GM19397 (cell line): ENCODE measurements around the gene USP9X.
"Not testable (repeated sequence)": the region's sequence is repeated elsewhere in the genome, so short reads cannot be mapped to it uniquely, and the experiment has no call there.

Experiments used
- ATAC-seq: cut with Tn5 transposase; IDR thresholded peaks from one replicate; pipeline ENCODE4 v1.9.1; 2021; ENCODE audit warnings: mild to moderate bottlenecking, moderate library complexity; ENCODE audit not compliant: unreplicated experiment

The USP9X gene

GRCh38 chrX:41084044-41084892, 977 bp upstream of the USP9X start:
- peak; percentile 62 for ATAC-seq

GRCh38 chrX:41085512-41085877, 250 bp downstream of the USP9X start:
- ATAC-seq, result peak; percentile 21

GRCh38 chrX:41085878-41086626, 807 bp downstream of the USP9X start:
- ATAC-seq, result no peak

- no peak for ATAC-seq
These were observed 1.3 kb downstream of the USP9X start for GRCh38 chrX:41086627-41086932.

- ATAC-seq, result no peak
These were observed 2.0 kb downstream of the USP9X start for GRCh38 chrX:41087201-41087600.

GRCh38 chrX:41090568-41091238, 5.5 kb downstream of the USP9X start:
- ATAC-seq, result no peak

GRCh38 chrX:41092776-41093175, 7.5 kb downstream of the USP9X start:
- ATAC-seq, result no peak

GRCh38 chrX:41095174-41095573, 9.9 kb downstream of the USP9X start:
- no peak for ATAC-seq

- no peak for ATAC-seq
These were observed 10.7 kb downstream of the USP9X start for GRCh38 chrX:41095908-41096307.

GRCh38 chrX:41096339-41096955, 11.2 kb downstream of the USP9X start:
- ATAC-seq, result no peak

GRCh38 chrX:41097326-41097725, 12.1 kb downstream of the USP9X start:
- no peak for ATAC-seq

- no peak for ATAC-seq
These were observed 15.0 kb downstream of the USP9X start for GRCh38 chrX:41100200-41100599.

- ATAC-seq, result no peak
These were observed 15.6 kb downstream of the USP9X start for GRCh38 chrX:41100819-41101218.

GRCh38 chrX:41105005-41105404, 19.8 kb downstream of the USP9X start:
- ATAC-seq, result no peak

- not testable (repeated sequence) for ATAC-seq
These were observed 21.0 kb downstream of the USP9X start for GRCh38 chrX:41106257-41106656.

GRCh38 chrX:41108007-41108406, 22.8 kb downstream of the USP9X start:
- no peak for ATAC-seq

- no peak for ATAC-seq
These were observed 23.4 kb downstream of the USP9X start for GRCh38 chrX:41108463-41109205.

- ATAC-seq, result no peak
These were observed 25.8 kb downstream of the USP9X start for GRCh38 chrX:41110801-41111625.

- ATAC-seq, result not testable (repeated sequence)
These were observed 29.8 kb downstream of the USP9X start for GRCh38 chrX:41115104-41115425.

GRCh38 chrX:41116948-41117347, 31.7 kb downstream of the USP9X start:
- ATAC-seq, result peak; percentile 60
